Measurements from ENCODE around the gene EEF1AKMT3. TPM values are rescaled to one million over a fixed set of nuclear protein-coding genes. Genes with fewer than 3 reads are reported as not detected.

The EEF1AKMT3 gene
- polyA plus RNA-seq, 2 of the 4 experiments (the other 2 are of a cell fraction) = 7.3 to 15.8 TPM

DNA sequence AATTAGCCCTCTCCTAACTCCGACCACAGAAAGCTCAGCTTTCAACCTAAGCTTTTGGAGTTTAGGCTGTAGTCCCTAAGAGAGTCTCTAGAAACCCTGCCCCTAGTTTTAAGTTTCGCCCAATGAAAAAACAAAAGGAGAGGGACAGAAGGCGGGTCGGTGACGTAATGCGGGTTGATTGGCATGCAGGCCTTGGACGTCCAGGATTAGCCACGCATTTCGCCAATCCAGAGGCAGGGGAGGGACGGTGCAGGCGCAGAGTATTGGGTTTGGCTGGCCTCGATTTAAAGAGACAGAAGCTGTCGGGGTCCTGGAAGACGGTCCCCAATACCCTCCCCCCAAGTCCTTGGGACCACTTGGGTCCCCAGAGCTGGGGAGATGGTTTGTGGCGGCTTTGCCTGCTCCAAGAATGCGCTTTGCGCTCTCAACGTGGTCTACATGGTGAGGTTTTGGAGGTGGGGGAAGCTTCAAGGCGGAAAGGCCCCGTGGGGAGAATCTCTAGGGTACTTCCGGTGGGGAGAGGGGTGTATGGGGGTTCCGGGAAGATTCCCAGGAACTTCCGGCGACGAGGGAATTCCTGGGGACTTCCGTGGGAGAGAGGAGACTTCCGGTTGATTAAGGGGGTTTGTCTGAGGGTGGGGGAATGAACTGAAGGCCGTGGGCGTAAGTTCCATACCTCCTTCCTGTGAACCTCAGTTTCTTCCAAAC lies 27.5 kb upstream of the EEF1AKMT3 start, which contains the start of gene TSPAN31:
TSS of gene TSPAN31 (plus strand) at position 263 of the 708 bp plus-strand sequence. CDS start at position 379, 116 bp downstream.
- Histone ChIP-seq H3K27ac (peak within 1 kb of the TSS; percentile 93 to 98), H3K4me2 (peak within 1 kb of the TSS; percentile 79), H3K4me3 (peak within 1 kb of the TSS; percentile 70), H3K9me3 (no peaks in the 10 kb centered on the region), H3K4me1 (peaks cover 13% of the 10 kb centered on the region; the same call in 2 of the 3 replicates)
- ATAC-seq (peak; percentile 84 to 93), FAIRE-seq (peak; percentile 91), DNase-seq (ENCODE audit: low read depth in 1 of 2, low spot score in 1 of 2) (peak; percentile 96 to 99)
- WGBS (ENCODE audit: missing lambda C conversion rate) = 1% methylated on average over 27 of the region's 29 CpGs
- TF ChIP-seq, protein P1, sequence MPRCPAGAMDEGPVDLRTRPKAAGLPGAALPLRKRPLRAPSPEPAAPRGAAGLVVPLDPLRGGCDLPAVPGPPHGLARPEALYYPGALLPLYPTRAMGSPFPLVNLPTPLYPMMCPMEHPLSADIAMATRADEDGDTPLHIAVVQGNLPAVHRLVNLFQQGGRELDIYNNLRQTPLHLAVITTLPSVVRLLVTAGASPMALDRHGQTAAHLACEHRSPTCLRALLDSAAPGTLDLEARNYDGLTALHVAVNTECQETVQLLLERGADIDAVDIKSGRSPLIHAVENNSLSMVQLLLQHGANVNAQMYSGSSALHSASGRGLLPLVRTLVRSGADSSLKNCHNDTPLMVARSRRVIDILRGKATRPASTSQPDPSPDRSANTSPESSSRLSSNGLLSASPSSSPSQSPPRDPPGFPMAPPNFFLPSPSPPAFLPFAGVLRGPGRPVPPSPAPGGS (IDR thresholded peaks at IDR 0.05) = peak; percentile 7; the same call in 1 of the 3 replicates
- TF ChIP-seq RFX5 (IDR thresholded peaks at IDR 0.05) (peak; percentile 77; the same call in 1 of the 2 replicates), RARB (CRISPR knock-in tag; IDR thresholded peaks at IDR 0.05) (0 out of 2 replicates have a peak, but pooled peaks have one; percentile 11), ZSCAN20 (CRISPR knock-in tag; IDR thresholded peaks at IDR 0.05) (no peak), KDM5A (IDR thresholded peaks at IDR 0.05) (0 out of 2 replicates have a peak, but pooled peaks have one; percentile 26), RCOR1 (IDR thresholded peaks at IDR 0.05; ENCODE audit: low read depth, low read length) (no peak), PHF8 (IDR thresholded peaks at IDR 0.05; ENCODE audit: borderline replicate concordance, low read depth) (peak; percentile 69; the same call in 1 of the 2 replicates), TP53 (CRISPR knock-in tag; IDR thresholded peaks at IDR 0.05) (0 out of 2 replicates have a peak, but pooled peaks have one; percentile 55), SMC3 (IDR thresholded peaks at IDR 0.05) (no peak), ZC3H11A (IDR thresholded peaks at IDR 0.05) (no peak), MYC (IDR thresholded peaks at IDR 0.05; ENCODE audit: borderline replicate concordance, low read length) (0 out of 2 replicates have a peak, but pooled peaks have one; percentile 29), POLR2A (IDR thresholded peaks at IDR 0.05; ENCODE audit: low read length) (peak; percentile 34; the same call in 1 of the 2 replicates)
- TF ChIP-seq, protein P2, sequence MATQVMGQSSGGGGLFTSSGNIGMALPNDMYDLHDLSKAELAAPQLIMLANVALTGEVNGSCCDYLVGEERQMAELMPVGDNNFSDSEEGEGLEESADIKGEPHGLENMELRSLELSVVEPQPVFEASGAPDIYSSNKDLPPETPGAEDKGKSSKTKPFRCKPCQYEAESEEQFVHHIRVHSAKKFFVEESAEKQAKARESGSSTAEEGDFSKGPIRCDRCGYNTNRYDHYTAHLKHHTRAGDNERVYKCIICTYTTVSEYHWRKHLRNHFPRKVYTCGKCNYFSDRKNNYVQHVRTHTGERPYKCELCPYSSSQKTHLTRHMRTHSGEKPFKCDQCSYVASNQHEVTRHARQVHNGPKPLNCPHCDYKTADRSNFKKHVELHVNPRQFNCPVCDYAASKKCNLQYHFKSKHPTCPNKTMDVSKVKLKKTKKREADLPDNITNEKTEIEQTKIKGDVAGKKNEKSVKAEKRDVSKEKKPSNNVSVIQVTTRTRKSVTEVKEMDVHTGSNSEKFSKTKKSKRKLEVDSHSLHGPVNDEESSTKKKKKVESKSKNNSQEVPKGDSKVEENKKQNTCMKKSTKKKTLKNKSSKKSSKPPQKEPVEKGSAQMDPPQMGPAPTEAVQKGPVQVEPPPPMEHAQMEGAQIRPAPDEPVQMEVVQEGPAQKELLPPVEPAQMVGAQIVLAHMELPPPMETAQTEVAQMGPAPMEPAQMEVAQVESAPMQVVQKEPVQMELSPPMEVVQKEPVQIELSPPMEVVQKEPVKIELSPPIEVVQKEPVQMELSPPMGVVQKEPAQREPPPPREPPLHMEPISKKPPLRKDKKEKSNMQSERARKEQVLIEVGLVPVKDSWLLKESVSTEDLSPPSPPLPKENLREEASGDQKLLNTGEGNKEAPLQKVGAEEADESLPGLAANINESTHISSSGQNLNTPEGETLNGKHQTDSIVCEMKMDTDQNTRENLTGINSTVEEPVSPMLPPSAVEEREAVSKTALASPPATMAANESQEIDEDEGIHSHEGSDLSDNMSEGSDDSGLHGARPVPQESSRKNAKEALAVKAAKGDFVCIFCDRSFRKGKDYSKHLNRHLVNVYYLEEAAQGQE (IDR thresholded peaks at IDR 0.05) = peak; percentile 29; the same call in 1 of the 2 replicates
- TF ChIP-seq, protein P3, sequence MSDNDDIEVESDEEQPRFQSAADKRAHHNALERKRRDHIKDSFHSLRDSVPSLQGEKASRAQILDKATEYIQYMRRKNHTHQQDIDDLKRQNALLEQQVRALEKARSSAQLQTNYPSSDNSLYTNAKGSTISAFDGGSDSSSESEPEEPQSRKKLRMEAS (IDR thresholded peaks at IDR 0.05) = 0 out of 2 replicates have a peak, but pooled peaks have one; percentile 21
- TF ChIP-seq, protein P4, sequence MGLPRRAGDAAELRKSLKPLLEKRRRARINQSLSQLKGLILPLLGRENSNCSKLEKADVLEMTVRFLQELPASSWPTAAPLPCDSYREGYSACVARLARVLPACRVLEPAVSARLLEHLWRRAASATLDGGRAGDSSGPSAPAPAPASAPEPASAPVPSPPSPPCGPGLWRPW (IDR thresholded peaks at IDR 0.05) = no peak
- TF ChIP-seq, protein P5, sequence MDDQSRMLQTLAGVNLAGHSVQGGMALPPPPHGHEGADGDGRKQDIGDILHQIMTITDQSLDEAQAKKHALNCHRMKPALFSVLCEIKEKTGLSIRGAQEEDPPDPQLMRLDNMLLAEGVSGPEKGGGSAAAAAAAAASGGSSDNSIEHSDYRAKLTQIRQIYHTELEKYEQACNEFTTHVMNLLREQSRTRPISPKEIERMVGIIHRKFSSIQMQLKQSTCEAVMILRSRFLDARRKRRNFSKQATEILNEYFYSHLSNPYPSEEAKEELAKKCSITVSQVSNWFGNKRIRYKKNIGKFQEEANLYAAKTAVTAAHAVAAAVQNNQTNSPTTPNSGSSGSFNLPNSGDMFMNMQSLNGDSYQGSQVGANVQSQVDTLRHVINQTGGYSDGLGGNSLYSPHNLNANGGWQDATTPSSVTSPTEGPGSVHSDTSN (IDR thresholded peaks at IDR 0.05) = peak; percentile 94
- POLR2A ChIA-PET = interaction anchor here (0.9 to 1.7 kb wide), 7 partner anchors 9 to 100 kb away, joined by 3 to 9 read pairs (median 6); partner anchors contain the start of genes CYP27B1, EEF1AKMT3 and METTL1
- CTCF ChIA-PET = interaction anchor here (1.2 to 3.1 kb wide), 6 partner anchors 9 to 162 kb away, joined by 3 to 15 read pairs (median 10); no protein-coding TSS in a partner anchor

DNA sequence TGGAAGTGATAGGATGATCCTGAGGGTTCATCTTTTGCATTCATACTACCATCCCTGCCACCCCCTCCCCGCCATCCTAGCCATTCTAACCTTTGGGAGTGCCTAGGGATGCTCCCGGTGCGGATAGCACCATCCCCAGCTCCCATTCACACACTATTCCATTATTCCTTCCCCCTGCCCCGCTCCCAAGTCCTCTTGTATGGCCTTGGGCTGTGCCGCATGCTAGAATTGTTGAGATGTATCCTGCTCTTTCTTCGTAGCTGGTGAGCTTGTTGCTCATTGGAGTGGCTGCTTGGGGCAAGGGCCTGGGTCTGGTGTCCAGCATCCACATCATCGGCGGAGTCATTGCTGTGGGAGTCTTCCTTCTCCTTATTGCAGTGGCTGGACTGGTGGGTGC lies 26.9 kb upstream of the EEF1AKMT3 start:
- Histone ChIP-seq H3K4me2 (peak overlapping the region; percentile 79), H3K4me3 (peak overlapping the region; percentile 70), H3K27ac (peak overlapping the region; percentile 93 to 98), H3K4me1 (peaks cover 13% of the 10 kb centered on the region; the same call in 2 of the 3 replicates), H3K9me3 (no peaks in the 10 kb centered on the region)
- TF ChIP-seq POLR2A (IDR thresholded peaks at IDR 0.05; ENCODE audit: low read length) (0 out of 2 replicates have a peak, but pooled peaks have one; percentile 18), HOXA7 (CRISPR knock-in tag; IDR thresholded peaks at IDR 0.05) (0 out of 2 replicates have a peak, but pooled peaks have one; percentile 46), FOSB (CRISPR knock-in tag; IDR thresholded peaks at IDR 0.05) (peak; percentile 47; the same call in 1 of the 2 replicates), KDM5A (IDR thresholded peaks at IDR 0.05) (no peak)
- TF ChIP-seq, protein P1 (IDR thresholded peaks at IDR 0.05) = 0 out of 3 replicates have a peak, but pooled peaks have one; percentile 45
- ATAC-seq (peak; percentile 20 to 26; a peak in 4 of 6 replicates), DNase-seq (ENCODE audit: low read depth in 1 of 2, low spot score in 1 of 2) (no peak), FAIRE-seq (no peak)
- POLR2A ChIA-PET = interaction anchor here (1.1 to 1.7 kb wide), 5 partner anchors 14 to 99 kb away, joined by 3 to 9 read pairs (median 6); partner anchors contain the start of genes EEF1AKMT3 and METTL1
- CTCF ChIA-PET = interaction anchor here (1.1 to 3.1 kb wide), 6 partner anchors 9 to 162 kb away, joined by 3 to 15 read pairs (median 10); partner anchors contain the start of gene TSFM
- WGBS (ENCODE audit: missing lambda C conversion rate) = 82% methylated on average over 8 of the region's 8 CpGs
